ENCODE results near the gene TBC1D16. TPM values are rescaled to one million over a fixed set of nuclear protein-coding genes. Genes with fewer than 3 reads are reported as not detected.
A peak's percentile ranks its signal among the peaks of the same experiment; 100 is the strongest.
"Not testable (repeated sequence)": the region's sequence is repeated elsewhere in the genome, so short reads cannot be mapped to it uniquely, and the experiment has no call there.

Gene TBC1D16
- total RNA-seq, 2 experiments from 2014 or later = 8.8 to 9.0 TPM

GRCh38 chr17:80006339-80006720, 29.3 kb downstream of the TBC1D16 start:
- no peaks in the 10 kb centered on the region for H3K36me3 Mint-ChIP-seq
- H3K9me3 Mint-ChIP-seq = no peaks in the 10 kb centered on the region
- H3K27me3 Mint-ChIP-seq = no peaks in the 10 kb centered on the region
- no peak for DNase-seq
- no peak overlapping the region for H3K27ac Mint-ChIP-seq
- peaks cover 7% of the 10 kb centered on the region for H3K4me1 Mint-ChIP-seq
- peak overlapping the region; percentile 16 for H3K4me3 Mint-ChIP-seq

GRCh38 chr17:80005360-80006338, 30.0 kb downstream of the TBC1D16 start:
- H3K4me1 Mint-ChIP-seq = peaks cover 7% of the 10 kb centered on the region
- no peaks in the 10 kb centered on the region for H3K27me3 Mint-ChIP-seq
- H3K4me3 Mint-ChIP-seq = peak overlapping the region; percentile 16
- H3K27ac Mint-ChIP-seq = no peak overlapping the region
- H3K9me3 Mint-ChIP-seq = no peaks in the 10 kb centered on the region
- DNase-seq = peak; percentile 68
- no peaks in the 10 kb centered on the region for H3K36me3 Mint-ChIP-seq

- Mint-ChIP-seq H3K9me3 (no peaks in the 10 kb centered on the region), H3K36me3 (peaks cover 3% of the 10 kb centered on the region), H3K4me1 (peaks cover 7% of the 10 kb centered on the region), H3K27me3 (no peaks in the 10 kb centered on the region), H3K27ac (peak overlapping the region; percentile 36), H3K4me3 (no peak overlapping the region)
- DNase-seq = no peak
These were observed 31.7 kb downstream of the TBC1D16 start for GRCh38 chr17:80003969-80004368.

GRCh38 chr17:80002690-80003490, 32.8 kb downstream of the TBC1D16 start:
- Mint-ChIP-seq H3K36me3 (peaks cover 3% of the 10 kb centered on the region), H3K4me3 (no peak overlapping the region), H3K4me1 (peaks cover 10% of the 10 kb centered on the region), H3K9me3 (no peaks in the 10 kb centered on the region), H3K27me3 (no peaks in the 10 kb centered on the region), H3K27ac (no peak overlapping the region)
- DNase-seq = no peak

- no peak for DNase-seq
- Mint-ChIP-seq H3K36me3 (peaks cover 3% of the 10 kb centered on the region), H3K4me1 (peaks cover 17% of the 10 kb centered on the region), H3K4me3 (no peak overlapping the region), H3K27me3 (no peaks in the 10 kb centered on the region), H3K9me3 (no peaks in the 10 kb centered on the region), H3K27ac (no peak overlapping the region)
These were observed 33.5 kb downstream of the TBC1D16 start for GRCh38 chr17:80002070-80002641.

- H3K27me3 Mint-ChIP-seq = no peaks in the 10 kb centered on the region
- H3K9me3 Mint-ChIP-seq = no peaks in the 10 kb centered on the region
- DNase-seq = no peak
- peaks cover 27% of the 10 kb centered on the region for H3K4me1 Mint-ChIP-seq
- peaks cover 3% of the 10 kb centered on the region for H3K36me3 Mint-ChIP-seq
- H3K4me3 Mint-ChIP-seq = no peak overlapping the region
- no peak overlapping the region for H3K27ac Mint-ChIP-seq
These were observed 34.5 kb downstream of the TBC1D16 start for GRCh38 chr17:80000981-80001775.

GRCh38 chr17:80000136-80000535, 35.5 kb downstream of the TBC1D16 start:
- no peak overlapping the region for H3K4me3 Mint-ChIP-seq
- peaks cover 30% of the 10 kb centered on the region for H3K4me1 Mint-ChIP-seq
- no peaks in the 10 kb centered on the region for H3K27me3 Mint-ChIP-seq

GRCh38 chr17:79997011-79997660, 38.5 kb downstream of the TBC1D16 start:
- H3K27me3 Mint-ChIP-seq = no peaks in the 10 kb centered on the region
- DNase-seq = peak; percentile 70
- peak overlapping the region; percentile 65 for H3K4me3 Mint-ChIP-seq
- peaks cover 9% of the 10 kb centered on the region for H3K36me3 Mint-ChIP-seq
- H3K27ac Mint-ChIP-seq = peak overlapping the region; percentile 96
- no peaks in the 10 kb centered on the region for H3K9me3 Mint-ChIP-seq
- H3K4me1 Mint-ChIP-seq = peaks cover 51% of the 10 kb centered on the region

More at GRCh38 chr17:80000136-80000535, 35.5 kb downstream of the TBC1D16 start:
- Mint-ChIP-seq H3K27ac (no peak overlapping the region), H3K9me3 (no peaks in the 10 kb centered on the region), H3K36me3 (peaks cover 3% of the 10 kb centered on the region)
- no peak for DNase-seq

GRCh38 chr17:79996291-79996690, 39.4 kb downstream of the TBC1D16 start:
- no peaks in the 10 kb centered on the region for H3K27me3 Mint-ChIP-seq
- peaks cover 9% of the 10 kb centered on the region for H3K36me3 Mint-ChIP-seq
- DNase-seq = no peak
- no peaks in the 10 kb centered on the region for H3K9me3 Mint-ChIP-seq
- H3K4me1 Mint-ChIP-seq = peaks cover 52% of the 10 kb centered on the region
- peak overlapping the region; percentile 96 for H3K27ac Mint-ChIP-seq
- no peak overlapping the region for H3K4me3 Mint-ChIP-seq

GRCh38 chr17:79995696-79996095, 40.0 kb downstream of the TBC1D16 start:
- Mint-ChIP-seq H3K27ac (peak overlapping the region; percentile 96), H3K27me3 (no peaks in the 10 kb centered on the region), H3K36me3 (peaks cover 9% of the 10 kb centered on the region), H3K4me1 (peaks cover 54% of the 10 kb centered on the region), H3K9me3 (no peaks in the 10 kb centered on the region), H3K4me3 (no peak overlapping the region)
- DNase-seq = no peak

GRCh38 chr17:79994602-79995001, 41.1 kb downstream of the TBC1D16 start:
- H3K27ac Mint-ChIP-seq = peak overlapping the region; percentile 45
- no peaks in the 10 kb centered on the region for H3K9me3 Mint-ChIP-seq
- no peak for DNase-seq
- H3K4me3 Mint-ChIP-seq = no peak overlapping the region
- H3K36me3 Mint-ChIP-seq = peaks cover 6% of the 10 kb centered on the region
- H3K27me3 Mint-ChIP-seq = no peaks in the 10 kb centered on the region
- peaks cover 56% of the 10 kb centered on the region for H3K4me1 Mint-ChIP-seq

- H3K4me3 Mint-ChIP-seq = not testable (repeated sequence)
- peaks cover 56% of the 10 kb centered on the region for H3K4me1 Mint-ChIP-seq
- peak overlapping the region; percentile 91 for H3K27ac Mint-ChIP-seq
These were observed 41.5 kb downstream of the TBC1D16 start for GRCh38 chr17:79994228-79994569.

GRCh38 chr17:79993390-79994227, 42.1 kb downstream of the TBC1D16 start:
- Mint-ChIP-seq H3K9me3 (no peaks in the 10 kb centered on the region), H3K4me1 (peaks cover 55% of the 10 kb centered on the region), H3K36me3 (peaks cover 6% of the 10 kb centered on the region), H3K27ac (peak overlapping the region; percentile 91), H3K4me3 (peak overlapping the region; percentile 81), H3K27me3 (no peaks in the 10 kb centered on the region)
- DNase-seq = peak; percentile 83

More at GRCh38 chr17:79994228-79994569, 41.5 kb downstream of the TBC1D16 start:
- H3K27me3 Mint-ChIP-seq, DNase-seq, H3K36me3 Mint-ChIP-seq, H3K9me3 Mint-ChIP-seq: not testable (repeated sequence)

All from activated naive CD8-positive, alpha-beta T cell treated with anti-CD3 and anti-CD28 coated beads for 36 hours (primary cell).